Stimulated activated CD4-positive, alpha-beta T cell treated with anti-CD3 and anti-CD28 coated beads, Interleukin-12 subunit alpha, Interleukin-12 subunit beta, amount 100 ng/mL, for 48 hours (primary cell): ENCODE measurements around the gene FRS2.
A peak's percentile ranks its signal among the peaks of the same experiment; 100 is the strongest.
"Not testable (repeated sequence)": the region's sequence is repeated elsewhere in the genome, so short reads cannot be mapped to it uniquely, and the experiment has no call there.

Experiments
- DNase-seq, 3 donors: peaks; one replicate each; pipeline ENCODE4 v3.0.0-alpha.2; 2020; ENCODE audit warnings: low read depth in 2 of 3, low spot score in 1 of 3

FRS2 gene

DNA sequence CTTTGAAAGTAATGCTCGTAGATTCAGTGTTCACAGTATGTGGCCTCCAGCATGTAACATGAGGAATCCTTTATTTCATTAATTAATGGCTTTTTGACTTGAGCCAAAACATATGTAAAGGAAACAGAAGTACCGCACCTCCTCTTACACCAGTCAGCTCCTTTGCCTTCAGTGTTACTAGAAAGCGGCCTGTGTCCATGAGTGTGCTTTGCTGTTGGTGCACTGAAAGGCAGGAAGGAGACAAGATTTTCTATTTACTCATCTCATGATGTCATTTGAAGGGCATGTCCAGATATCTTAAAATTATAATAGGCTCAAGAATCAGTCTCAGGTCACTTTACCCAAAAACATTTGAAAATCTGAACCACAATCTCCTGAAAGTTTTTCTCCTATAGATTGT lies 105.2 kb downstream of the FRS2 start:
- DNase-seq, result no peak

DNA sequence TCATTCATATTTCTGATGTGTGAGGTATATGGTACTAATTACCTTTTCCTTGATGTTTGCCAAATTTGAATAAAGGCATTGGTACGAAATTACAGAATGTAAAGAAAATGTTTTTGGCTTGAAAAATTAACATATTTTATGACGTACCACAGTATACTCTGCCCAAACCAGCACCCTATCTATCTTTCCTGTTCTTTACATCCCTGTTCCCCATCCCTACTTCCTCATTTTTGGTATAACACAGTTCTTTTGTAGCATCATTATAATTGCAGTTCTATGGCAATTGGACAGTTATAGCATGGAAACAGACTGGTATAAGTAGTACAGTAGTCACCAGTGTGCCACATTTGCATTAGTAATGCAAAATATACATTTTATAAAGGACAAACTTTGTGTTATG lies 108.1 kb downstream of the FRS2 start:
- DNase-seq, result no peak

DNA sequence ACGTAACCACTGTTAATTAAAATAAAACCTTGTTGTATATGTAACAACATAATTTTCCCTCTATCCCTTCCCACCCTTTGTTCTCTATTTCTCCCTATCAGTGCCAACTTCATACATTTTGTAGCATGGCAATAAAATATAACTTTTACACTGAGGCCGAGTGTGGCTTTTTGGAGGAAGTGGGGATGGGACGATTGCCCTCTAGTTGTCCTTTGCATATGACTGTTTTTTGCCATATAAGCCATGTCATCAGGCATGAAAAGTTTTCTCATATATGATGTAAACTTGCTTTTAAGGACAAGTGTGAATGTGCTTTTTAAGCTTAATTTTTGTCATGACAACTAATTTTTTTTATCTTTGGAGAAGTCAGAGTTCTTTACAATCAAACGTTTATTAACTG lies 108.8 kb downstream of the FRS2 start:
- DNase-seq, result no peak

DNA sequence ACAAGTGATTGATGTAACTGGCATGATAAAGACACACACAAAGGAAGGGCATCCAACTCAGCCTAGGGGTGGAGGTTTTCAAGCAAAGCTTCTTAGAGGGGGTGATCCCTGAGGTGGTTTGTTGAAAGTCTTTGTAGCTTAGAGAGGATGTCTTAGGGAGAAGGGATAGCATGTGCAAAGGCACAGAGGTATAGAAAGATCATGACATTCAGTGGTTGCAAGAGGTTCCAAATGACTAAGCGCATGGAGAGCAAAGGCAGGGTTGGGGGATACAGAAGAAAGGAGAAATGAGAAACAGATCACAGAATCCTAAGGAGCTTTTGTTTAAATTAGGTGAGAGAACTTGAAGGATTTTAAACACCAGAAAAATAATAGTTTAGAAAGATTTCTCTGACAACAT lies 109.9 kb downstream of the FRS2 start:
- DNase-seq, result no peak

DNA sequence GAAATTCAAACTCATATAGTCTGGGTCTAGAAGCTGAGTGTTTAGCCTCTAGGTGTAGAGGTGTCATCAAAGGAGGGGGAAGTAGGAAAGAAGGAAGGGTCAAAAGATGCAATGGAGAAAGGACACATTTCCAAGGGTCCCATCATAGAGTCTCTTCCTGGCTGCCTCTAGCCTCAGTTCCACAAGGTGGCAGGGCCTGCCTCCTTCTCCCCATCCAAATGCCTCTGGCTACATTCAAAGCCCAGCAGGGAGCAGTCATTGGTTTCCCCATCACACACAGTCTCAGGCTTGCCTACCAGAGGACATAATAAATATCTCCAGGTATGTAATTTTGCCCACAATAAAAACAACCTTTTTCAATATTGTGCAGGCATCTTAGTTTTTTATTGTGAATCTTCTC lies 113.0 kb downstream of the FRS2 start:
- DNase-seq, result no peak

DNA sequence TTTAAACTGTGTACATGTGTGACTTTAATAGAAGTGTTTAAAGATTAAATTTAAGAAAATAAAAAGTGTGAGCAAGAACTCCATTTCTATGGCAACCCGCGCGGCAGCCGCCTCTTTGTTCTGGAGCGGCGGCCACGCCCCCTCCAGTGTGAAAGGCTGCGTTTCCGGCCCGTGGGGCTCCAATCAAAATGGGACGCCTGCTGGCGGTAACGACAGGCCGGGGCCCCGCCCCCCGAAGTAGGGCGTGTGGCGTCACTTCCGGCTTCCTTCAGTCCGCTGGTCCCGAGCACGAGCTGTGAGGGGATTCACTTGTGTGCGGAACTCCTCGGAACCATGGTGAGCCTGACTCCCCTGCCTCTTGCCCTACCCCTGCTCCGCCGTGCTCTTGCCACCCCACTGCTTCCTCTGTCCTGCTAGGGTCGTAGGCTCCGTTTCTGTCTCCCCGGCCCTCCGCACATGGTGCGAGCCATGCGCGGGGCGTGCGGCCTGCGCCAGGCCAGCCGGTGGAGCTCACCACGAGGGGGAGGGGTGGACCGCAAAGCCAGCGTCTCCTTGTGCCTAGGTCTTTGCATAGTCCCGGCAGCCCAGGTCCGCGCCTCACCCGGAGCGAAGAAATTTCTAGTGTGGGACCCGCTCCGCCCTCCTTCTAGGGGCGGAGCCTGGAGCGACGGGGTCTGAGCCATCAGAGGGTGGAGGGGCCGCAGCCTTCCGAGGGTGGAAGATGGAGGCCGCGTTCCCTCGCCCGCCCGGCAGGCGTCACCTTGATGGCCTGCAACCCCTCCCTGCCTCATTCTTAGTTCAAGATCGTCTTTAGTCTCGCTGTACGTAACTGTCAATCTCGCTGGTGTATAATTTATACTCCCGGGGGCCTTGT lies 115.2 kb downstream of the FRS2 start, which contains the start of gene CCT2:
TSS of gene CCT2 (plus strand) at position 271 of the 874 bp plus-strand sequence. CDS start at position 334, 63 bp downstream.
- peak; percentile 94 to 97 (median 94) for DNase-seq

DNA sequence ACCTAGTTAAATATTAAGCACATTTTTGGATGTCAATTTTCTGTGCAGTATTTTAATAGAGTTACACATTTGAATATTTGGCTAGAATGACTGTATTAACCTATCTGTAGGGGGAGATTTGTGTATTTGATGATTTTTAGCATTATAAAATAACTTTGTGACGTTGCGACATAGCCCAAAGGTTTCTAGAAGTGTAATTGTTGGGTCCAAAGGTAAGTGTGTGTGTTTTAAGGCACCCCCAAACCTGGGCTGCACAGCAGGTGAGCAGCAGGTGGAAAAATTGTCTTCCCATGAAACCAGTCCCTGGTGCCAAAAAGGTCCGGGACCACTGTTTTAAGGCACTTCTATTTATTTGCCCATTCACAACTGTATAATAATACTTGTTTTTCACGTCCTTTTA lies 118.3 kb downstream of the FRS2 start:
- DNase-seq, result no peak

DNA sequence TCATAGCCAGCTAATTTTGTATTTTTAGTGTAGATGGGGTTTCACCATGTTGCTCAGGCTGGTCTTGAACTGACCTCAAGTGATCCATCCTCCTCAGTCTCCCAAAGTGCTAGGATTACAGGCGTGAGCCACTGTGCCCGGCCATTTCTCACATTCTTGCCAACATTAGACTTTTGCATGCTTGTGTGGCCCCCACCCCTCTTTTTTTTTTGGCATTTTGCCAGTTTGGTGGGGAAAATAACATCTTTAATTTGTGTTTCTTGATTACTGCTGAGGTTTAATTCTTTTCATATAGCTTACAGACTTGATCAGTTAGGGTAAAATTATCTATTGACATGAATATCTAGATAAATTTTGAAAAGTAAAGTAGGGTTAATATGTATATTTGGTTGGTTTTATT lies 118.9 kb downstream of the FRS2 start:
- DNase-seq, result no peak

DNA sequence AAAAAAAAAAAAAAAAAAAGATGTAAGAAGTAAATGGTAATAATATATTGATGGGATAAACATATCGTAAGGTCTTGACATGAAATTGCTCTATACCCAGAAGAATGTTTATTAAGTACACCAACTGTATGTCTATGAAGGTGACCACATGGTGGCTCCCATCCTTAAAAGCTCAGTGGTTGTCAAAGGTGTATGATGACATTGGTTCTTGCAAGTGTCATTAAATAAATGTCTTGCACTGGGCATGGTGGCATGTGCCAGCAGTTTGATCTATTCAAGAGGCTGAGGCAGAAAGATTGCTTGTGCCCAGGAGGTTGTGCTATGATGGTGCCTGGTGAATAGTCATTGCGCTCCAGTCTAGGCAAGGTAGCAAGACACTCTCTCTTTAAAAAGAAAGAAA lies 125.5 kb downstream of the FRS2 start:
- no peak for DNase-seq

DNA sequence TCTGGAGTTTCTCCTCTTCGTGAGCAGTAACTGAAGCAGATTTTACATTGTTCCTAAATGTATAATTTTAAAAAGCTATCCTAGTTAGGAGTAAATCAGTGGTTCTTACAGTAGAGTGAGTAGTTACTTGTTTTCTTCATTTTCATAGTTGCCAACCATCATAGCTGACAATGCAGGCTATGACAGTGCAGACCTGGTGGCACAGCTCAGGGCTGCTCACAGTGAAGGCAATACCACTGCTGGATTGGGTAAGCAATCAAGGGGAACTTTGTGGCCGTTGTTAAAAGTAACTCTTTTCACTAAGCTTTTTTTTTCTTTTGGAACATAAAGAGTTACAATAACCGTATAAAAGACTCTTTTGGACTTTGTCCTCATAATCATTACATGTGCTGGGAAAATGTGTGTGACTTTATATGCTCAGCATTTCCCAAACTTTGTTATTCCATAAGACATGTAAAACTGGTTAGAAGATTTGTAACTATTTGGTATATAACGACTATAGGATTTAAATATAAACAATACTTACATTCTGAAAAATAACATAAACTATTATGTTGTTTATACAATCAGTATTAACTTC lies 128.1 kb downstream of the FRS2 start:
- DNase-seq, result no peak

DNA sequence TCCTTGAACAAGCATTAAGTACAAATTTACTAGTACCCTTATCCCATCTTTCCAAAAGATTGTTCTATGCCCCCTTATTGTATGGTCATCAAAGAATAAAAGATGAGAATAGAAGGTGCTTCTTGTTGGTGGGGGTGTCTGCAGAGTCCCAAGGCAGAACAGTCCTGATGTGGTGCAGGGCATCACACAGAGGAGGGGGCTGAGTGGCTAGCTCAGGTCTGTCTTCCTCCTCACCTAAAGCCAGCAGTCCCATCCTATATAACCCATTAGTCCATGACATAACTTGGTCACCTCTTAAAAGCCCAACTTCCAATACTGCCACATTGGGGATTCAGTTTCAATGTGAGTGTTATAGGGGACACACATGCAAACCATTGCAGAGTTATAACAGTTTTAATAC lies 130.6 kb downstream of the FRS2 start:
- DNase-seq, result no peak

DNA sequence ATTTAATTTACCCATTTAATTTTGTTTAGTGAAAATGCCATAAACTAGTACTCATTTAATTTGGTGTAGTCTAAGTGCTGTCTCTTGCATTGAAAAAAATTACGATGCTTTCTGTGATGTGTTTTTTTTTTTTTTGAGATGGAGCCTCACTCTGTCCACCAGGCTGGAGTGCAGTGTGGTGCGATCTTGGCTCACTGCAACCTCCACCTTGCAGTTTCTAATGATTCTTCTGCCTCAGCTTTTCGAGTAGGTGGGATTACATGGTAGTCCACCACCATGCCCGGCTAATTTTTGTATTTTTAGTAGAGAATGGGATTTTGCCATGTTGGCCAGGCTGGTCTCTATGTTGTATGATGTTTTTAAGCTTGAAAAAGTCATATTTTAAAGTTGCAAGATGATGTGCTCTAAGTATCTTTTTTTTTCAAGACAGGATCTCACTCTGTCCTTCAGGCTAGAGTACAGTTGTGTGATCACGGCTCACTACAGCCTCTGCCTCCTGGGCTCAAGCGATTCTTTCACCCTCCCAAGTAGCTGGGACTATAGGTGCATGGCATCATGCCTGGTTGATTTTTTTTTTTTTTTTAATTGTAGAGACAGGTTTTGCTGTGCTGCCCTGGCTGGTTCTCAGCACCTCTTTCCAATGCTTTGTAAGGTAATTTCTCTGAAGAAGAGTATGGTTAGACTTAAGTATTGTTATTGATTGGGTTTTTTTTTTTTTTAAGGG lies 131.9 kb downstream of the FRS2 start:
- DNase-seq, result no peak

DNA sequence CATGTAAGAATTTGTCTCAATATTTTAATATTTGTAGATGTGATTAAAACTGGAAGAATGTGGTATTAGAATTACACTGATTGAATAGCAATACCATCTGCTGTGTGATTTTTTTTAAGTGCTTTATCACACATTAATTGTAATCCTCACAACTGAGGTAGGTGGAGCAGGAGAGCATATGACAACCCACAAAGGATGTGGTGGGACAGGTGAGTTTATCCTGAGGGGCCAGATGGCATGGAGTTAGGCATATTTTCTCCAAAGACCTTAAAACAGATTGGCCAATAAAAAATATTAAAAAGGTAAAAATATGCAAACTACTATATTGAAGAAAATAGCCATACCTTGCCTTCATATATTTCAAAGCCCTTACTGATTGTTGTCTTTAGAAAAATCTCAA lies 132.8 kb downstream of the FRS2 start:
- no peak for DNase-seq

DNA sequence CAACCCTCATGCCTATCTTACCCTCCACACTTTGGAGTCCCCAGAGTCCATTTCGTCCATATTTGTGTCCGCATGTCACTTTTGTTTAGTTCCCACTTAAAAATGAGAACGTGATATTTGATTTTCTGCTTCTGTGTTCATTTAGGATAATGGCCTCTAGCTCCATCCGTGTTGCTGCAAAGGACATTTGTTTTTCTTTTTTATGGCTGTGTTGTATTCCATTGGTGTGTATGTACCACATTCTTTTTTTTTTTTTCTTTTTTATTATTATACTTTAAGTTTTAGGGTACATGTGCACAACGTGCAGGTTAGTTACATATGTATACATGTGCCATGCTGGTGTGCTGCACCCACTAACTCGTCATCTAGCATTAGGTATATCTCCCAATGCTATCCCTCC lies 133.4 kb downstream of the FRS2 start:
- DNase-seq, result not testable (repeated sequence)

DNA sequence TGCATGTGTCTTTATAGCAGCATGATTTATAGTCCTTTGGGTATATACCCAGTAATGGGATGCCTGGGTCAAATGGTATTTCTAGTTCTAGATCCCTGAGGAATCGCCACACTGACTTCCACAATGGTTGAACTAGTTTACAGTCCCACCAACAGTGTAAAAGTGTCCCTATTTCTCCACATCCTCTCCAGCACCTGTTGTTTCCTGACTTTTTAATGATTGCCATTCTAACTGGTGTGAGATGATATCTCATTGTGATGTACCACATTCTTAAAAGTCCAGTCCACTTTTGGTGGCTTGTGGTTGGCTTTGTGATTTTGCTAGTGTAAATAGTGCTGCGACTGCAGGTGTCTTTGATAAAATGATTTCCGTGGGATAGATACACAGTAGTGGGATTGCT lies 134.1 kb downstream of the FRS2 start:
- not testable (repeated sequence) for DNase-seq

DNA sequence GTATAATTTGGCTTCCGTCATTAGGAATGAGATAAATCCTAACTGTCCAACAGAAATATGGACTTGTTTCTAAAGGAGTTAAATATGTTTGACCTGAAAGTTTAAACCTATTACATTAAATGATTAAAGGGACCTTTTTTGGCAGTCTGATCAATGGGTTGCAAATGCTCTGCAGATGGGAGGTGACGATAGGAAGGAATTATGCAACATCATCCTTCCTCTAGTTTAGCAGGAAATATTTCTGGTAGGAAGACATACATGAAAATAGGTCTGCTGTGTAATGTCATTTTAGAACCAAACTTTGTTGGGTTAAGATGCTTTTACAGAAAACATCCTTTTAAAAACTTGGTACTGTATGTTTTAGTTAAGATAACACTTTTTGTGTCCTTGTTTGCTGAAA lies 137.9 kb downstream of the FRS2 start:
- DNase-seq, result no peak

DNA sequence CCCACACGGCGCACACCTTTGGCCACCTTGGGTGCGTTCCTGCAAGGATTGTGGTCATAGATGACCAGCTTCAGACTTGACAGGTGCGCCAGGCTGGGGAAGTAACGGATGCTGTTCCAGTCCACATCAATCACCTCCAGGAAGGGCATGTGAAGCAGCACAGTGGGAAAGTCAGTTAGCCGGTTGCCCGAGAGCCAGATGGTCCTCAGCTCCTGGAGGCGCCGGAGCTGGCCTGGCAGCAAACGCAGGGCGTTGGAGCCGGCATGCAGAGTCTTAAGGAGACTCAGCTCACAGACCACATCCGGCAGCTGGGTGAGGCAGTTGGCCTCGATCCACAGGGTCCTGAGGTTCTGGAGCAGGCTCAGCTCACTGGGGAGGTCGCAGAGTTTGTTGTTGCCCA lies 139.9 kb downstream of the FRS2 start:
- DNase-seq, result no peak

DNA sequence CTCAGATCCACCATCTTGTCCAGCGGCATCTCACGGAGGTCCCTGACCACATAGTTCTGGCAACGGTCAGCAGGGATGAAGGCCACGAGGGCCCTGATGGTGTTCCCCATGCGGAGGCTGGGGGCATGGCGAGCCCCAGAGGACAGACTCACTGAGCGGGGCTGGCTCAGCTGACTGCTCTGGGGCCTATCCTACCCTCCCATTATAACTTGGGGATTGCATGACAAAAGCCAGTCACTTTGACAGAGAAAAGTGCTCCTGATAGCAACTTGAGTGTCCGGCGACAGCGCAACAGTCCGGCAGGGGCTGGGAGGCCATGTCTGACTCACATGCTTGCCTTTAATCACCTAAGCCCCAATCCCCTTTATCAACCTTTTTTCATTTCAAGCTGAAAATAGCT lies 140.5 kb downstream of the FRS2 start, which contains the start of gene LRRC10:
TSS of gene LRRC10 (minus strand) at position 179 of the 400 bp plus-strand sequence. CDS start at position 110, 69 bp downstream.
- DNase-seq, result no peak

DNA sequence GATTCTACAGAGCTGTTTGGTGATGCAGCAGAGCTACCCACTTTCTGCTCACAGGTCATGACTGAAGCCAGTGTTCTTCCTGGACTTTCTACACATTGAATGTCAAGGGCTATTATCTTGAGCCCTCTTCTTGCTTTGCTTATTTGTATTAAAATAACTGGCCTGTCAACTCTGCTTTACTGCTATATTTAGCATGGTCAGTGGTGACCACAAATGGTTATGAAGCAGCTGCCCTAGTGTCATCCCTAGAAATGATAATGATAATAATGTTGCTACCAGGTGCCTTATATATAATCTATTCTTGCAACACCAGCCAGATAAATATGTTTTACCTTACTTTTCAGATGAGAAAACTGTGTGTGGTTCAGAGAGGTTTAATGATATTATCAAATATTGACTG lies 143.2 kb downstream of the FRS2 start:
- no peak for DNase-seq

DNA sequence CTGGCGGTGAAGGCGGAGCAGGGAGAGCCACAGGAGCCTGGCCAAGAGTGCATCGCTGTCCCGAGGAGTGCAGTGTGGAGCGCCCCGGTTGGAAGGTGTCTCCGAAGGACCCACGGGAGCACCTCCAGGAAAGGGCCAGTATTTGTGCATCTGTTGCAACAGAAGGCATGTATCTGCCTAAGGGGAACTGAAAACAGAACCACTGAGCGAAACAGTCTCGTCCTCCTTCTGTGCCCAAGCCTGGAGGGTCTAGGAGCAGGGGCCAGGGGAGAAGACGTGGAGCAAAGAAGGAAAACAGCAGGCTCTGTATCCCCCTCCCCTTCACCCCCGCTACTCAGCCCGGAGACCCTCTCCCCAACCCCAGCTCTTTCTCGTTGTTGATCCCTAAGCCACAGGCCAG lies 145.8 kb downstream of the FRS2 start:
- no peak for DNase-seq

DNA sequence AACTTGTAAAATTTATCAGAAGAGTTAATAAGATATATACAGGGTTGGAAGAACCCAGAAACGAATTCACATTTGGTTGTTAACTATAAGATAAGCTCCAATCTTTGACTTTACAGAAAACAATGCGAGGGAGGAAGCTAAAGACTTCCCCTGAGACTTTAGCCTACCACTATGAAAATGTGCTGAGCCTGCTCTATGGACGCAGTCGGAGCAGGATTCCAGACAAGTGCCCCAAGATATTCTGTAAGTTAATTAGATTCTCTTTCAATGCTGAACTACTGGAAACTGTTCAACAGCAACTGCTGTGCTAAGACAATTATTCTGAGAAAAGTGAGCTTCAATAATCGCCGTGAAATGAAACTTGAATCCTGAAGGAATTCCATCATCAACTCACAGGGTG lies 148.9 kb downstream of the FRS2 start:
- DNase-seq, result no peak

DNA sequence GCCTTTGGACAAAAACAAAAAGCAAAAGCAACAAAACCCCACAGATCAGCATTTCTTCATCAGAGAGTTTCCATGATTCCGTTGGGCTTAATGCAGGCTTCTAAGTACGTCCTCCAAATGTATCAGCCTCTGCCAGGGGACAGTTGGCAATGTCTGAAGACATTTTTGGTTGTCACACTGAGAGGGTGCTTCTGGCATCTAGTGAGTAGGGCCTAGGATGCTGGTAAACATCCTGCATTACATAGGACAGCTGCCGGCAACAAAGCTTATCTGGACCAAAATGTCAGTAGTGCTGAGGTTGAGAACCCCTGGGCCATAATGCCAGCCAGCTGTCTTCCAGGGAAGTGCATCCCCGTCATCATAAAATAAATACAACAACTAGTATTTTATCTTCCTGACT lies 149.9 kb downstream of the FRS2 start:
- no peak for DNase-seq
